ENCODE data around the gene ZNF585A.
"Not testable (repeated sequence)": the region's sequence is repeated elsewhere in the genome, so short reads cannot be mapped to it uniquely, and the experiment has no call there.

ZNF585A gene

GRCh38 chr19:37172368-37173366, at the start of gene ZNF585A:
Gene ZNF585A, minus strand, starts transcription at chr19:37172695. Its CDS starts 2,785 bp downstream, at chr19:37169910.
- DNase-seq = peak; percentile 93

GRCh38 chr19:37221136-37221535, 48.6 kb upstream of the ZNF585A start:
- no peak for DNase-seq

- no peak for DNase-seq
These were observed 47.9 kb upstream of the ZNF585A start for GRCh38 chr19:37220383-37220782.

- DNase-seq = peak; percentile 39
These were observed 46.1 kb upstream of the ZNF585A start for GRCh38 chr19:37218592-37218935.

- peak; percentile 95 for DNase-seq
These were observed 45.5 kb upstream of the ZNF585A start, which contains the start of gene ZNF383 for GRCh38 chr19:37217775-37218591. Gene ZNF383, plus strand, starts transcription at chr19:37218214. Its CDS starts 12,240 bp downstream, at chr19:37230454.

GRCh38 chr19:37217480-37217774, 44.9 kb upstream of the ZNF585A start:
- DNase-seq = no peak

GRCh38 chr19:37197768-37198167, 25.3 kb upstream of the ZNF585A start:
- no peak for DNase-seq

- not testable (repeated sequence) for DNase-seq
These were observed 24.6 kb upstream of the ZNF585A start for GRCh38 chr19:37197115-37197514.

- DNase-seq = not testable (repeated sequence)
These were observed 22.8 kb upstream of the ZNF585A start for GRCh38 chr19:37195248-37195647.

GRCh38 chr19:37186071-37186470, 13.6 kb upstream of the ZNF585A start:
- DNase-seq = not testable (repeated sequence)

- DNase-seq = no peak
These were observed 6.9 kb downstream of the ZNF585A start for GRCh38 chr19:37165635-37166034.

- DNase-seq = no peak
These were observed 12.3 kb downstream of the ZNF585A start for GRCh38 chr19:37160153-37160552.

GRCh38 chr19:37148214-37148613, 24.3 kb downstream of the ZNF585A start:
- no peak for DNase-seq

- no peak for DNase-seq
These were observed 36.4 kb downstream of the ZNF585A start for GRCh38 chr19:37136111-37136510.

GRCh38 chr19:37128821-37129177, 43.7 kb downstream of the ZNF585A start:
- no peak for DNase-seq

- DNase-seq = no peak
These were observed 44.3 kb downstream of the ZNF585A start for GRCh38 chr19:37127999-37128820.

GRCh38 chr19:37122093-37122492, 50.4 kb downstream of the ZNF585A start:
- DNase-seq = not testable (repeated sequence)

GRCh38 chr19:37114001-37114400, 58.5 kb downstream of the ZNF585A start:
- DNase-seq = no peak

- DNase-seq = not testable (repeated sequence)
These were observed 60.7 kb downstream of the ZNF585A start for GRCh38 chr19:37111753-37112152.

- DNase-seq = not testable (repeated sequence)
These were observed 68.4 kb downstream of the ZNF585A start for GRCh38 chr19:37104135-37104534.

- DNase-seq = no peak
These were observed 73.9 kb downstream of the ZNF585A start for GRCh38 chr19:37098570-37098969.

- no peak for DNase-seq
These were observed 76.6 kb downstream of the ZNF585A start for GRCh38 chr19:37095859-37096258.
